ENCODE measurements around the gene BAG3.

DNA sequence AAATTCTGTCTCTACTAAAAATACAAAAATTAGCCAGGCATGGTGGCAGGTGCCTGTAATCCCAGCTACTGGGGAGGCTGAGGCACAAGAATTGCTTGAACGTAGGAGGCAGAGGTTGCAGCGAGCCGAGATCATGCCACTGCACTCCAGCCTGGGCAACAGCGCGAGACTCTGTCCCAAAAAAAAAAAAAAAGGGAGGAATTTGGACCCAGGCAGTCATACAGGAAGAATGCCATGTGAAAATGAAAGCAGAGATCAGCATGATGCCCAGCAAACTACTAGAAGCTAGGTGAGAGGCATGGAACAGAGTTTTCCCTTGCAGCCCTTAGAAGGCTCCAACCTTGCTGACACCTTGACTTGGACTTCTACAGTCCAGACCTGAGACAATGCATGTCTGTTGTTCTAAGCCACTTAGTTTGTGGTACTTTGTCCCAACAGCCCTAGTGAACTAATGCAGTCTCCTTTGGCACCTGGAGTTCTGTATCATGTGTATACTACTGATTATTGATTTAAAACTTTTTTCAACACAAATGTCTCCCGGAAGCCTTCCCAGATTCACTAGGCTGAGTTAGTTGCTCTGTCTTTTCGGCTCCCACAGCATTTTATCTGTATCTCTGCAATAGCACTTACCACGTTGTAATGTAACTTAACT lies 10.2 kb upstream of the BAG3 start:
- TF ChIP-seq NR2C2 (CRISPR knock-in tag; IDR thresholded peaks at IDR 0.05) (no peak), NR2C2 (tag; IDR thresholded peaks at IDR 0.05) (no peak), TBP (optimal IDR thresholded peaks at IDR 0.05; ENCODE audit: low read depth, low read length) (no peak), ARNT (IDR thresholded peaks at IDR 0.05) (no peak), TAF9B (IDR thresholded peaks at IDR 0.05; ENCODE audit: partially characterized antibody) (no peak), HDAC3 (IDR thresholded peaks at IDR 0.05; ENCODE audit: borderline replicate concordance, partially characterized antibody) (no peak), POLR2H (tag; IDR thresholded peaks at IDR 0.05; ENCODE audit: low read depth) (no peak), TCF3 (CRISPR knock-in tag; IDR thresholded peaks at IDR 0.05) (no peak), CBFB (CRISPR knock-in tag; IDR thresholded peaks at IDR 0.05) (no peak), SOX6 (IDR thresholded peaks at IDR 0.05) (no peak)
